ENCODE results near the gene HCFC1R1. TPM values are rescaled to one million over a fixed set of nuclear protein-coding genes. Genes with fewer than 3 reads are reported as not detected.

The HCFC1R1 gene
- total RNA-seq, 3 donors from 2014 or later (not counting 1 experiment from before 2014, with no cell fraction given): 15.4 to 21.8 (median 16.0) TPM

GRCh38 chr16:3030222-3031212, 6.8 kb upstream of the HCFC1R1 start:
- intact Hi-C loops (cut with micrococcal nuclease): no loop called here
- no peak overlapping the region for H3K4me3 Mint-ChIP-seq
- H3K4me1 Mint-ChIP-seq: peaks cover 6 to 36% of the 10 kb centered on the region in 2 donors
- DNase-seq: no peak
- H3K27me3 Mint-ChIP-seq (ENCODE audit: low read depth in 2 of 2): peaks cover 35 to 48% of the 10 kb centered on the region in 2 donors
- WGBS (ENCODE audit: insufficient coverage): 80% methylated on average over 33 of the region's 33 CpGs
- H3K36me3 Mint-ChIP-seq: no peaks in the 10 kb centered on the region
- ATAC-seq: no peak
- H3K36me3 ChIP-seq (ENCODE audit: control insufficient read depth, insufficient read depth, low read length): peaks cover 15% of the 10 kb centered on the region
- TF ChIP-seq CTCF (IDR thresholded peaks at IDR 0.05): no peak
- peaks cover 24% of the 10 kb centered on the region for H3K4me1 ChIP-seq (ENCODE audit: control insufficient read depth, insufficient read depth, low read length)
- no peak overlapping the region for H3K4me3 ChIP-seq (ENCODE audit: low read length)
- H3K9me3 ChIP-seq (ENCODE audit: control insufficient read depth, insufficient read depth, low read length): no peaks in the 10 kb centered on the region
- peaks cover 37% of the 10 kb centered on the region for H3K27me3 ChIP-seq (ENCODE audit: control insufficient read depth, insufficient read depth, low read length)
- no peak overlapping the region for H3K27ac Mint-ChIP-seq
- no peak overlapping the region for H3K27ac ChIP-seq (ENCODE audit: low read length)
- no peaks in the 10 kb centered on the region for H3K9me3 Mint-ChIP-seq

GRCh38 chr16:3029491-3030221, 5.9 kb upstream of the HCFC1R1 start:
- Histone ChIP-seq H3K36me3 (ENCODE audit: control insufficient read depth, insufficient read depth, low read length) (peaks cover 15% of the 10 kb centered on the region), H3K4me3 (ENCODE audit: low read length) (no peak overlapping the region), H3K9me3 (ENCODE audit: control insufficient read depth, insufficient read depth, low read length) (no peaks in the 10 kb centered on the region), H3K27ac (ENCODE audit: low read length) (no peak overlapping the region), H3K27me3 (ENCODE audit: control insufficient read depth, insufficient read depth, low read length) (peaks cover 32% of the 10 kb centered on the region), H3K4me1 (ENCODE audit: control insufficient read depth, insufficient read depth, low read length) (peaks cover 28% of the 10 kb centered on the region)
- no peak for ATAC-seq
- Mint-ChIP-seq H3K9me3 (no peaks in the 10 kb centered on the region), H3K4me1 (peaks cover 6 to 36% of the 10 kb centered on the region in 2 donors), H3K27ac (no peak overlapping the region), H3K27me3 (ENCODE audit: low read depth in 2 of 2) (peaks cover 32 to 43% of the 10 kb centered on the region in 2 donors), H3K36me3 (no peaks in the 10 kb centered on the region), H3K4me3 (peak overlapping the region; percentile 21)
- peak in 1 of 2 donors; percentile 66 for DNase-seq
- no peak for TF ChIP-seq CTCF (IDR thresholded peaks at IDR 0.05)
- intact Hi-C loops (cut with micrococcal nuclease): loop anchor here (2.0 kb wide), 1 partner anchor 25 kb away; no protein-coding TSS in a partner anchor
- 9% methylated on average over 59 of the region's 59 CpGs for WGBS (ENCODE audit: insufficient coverage)

- WGBS (ENCODE audit: insufficient coverage): 30% methylated on average over 15 of the region's 15 CpGs
- ATAC-seq (no peak), DNase-seq (peak in 1 of 2 donors; percentile 38)
- Mint-ChIP-seq H3K27ac (no peak overlapping the region), H3K4me1 (peaks cover 12 to 42% of the 10 kb centered on the region in 2 donors), H3K9me3 (no peaks in the 10 kb centered on the region), H3K4me3 (no peak overlapping the region), H3K36me3 (no peaks in the 10 kb centered on the region), H3K27me3 (ENCODE audit: low read depth in 2 of 2) (peaks cover 23 to 39% of the 10 kb centered on the region in 2 donors)
- TF ChIP-seq CTCF (IDR thresholded peaks at IDR 0.05): no peak
- H3K27me3 ChIP-seq (ENCODE audit: control insufficient read depth, insufficient read depth, low read length): peaks cover 26% of the 10 kb centered on the region
- H3K4me1 ChIP-seq (ENCODE audit: control insufficient read depth, insufficient read depth, low read length): peaks cover 34% of the 10 kb centered on the region
- no peak overlapping the region for H3K27ac ChIP-seq (ENCODE audit: low read length)
- no peak overlapping the region for H3K4me3 ChIP-seq (ENCODE audit: low read length)
- H3K36me3 ChIP-seq (ENCODE audit: control insufficient read depth, insufficient read depth, low read length): peaks cover 15% of the 10 kb centered on the region
- intact Hi-C loops (cut with micrococcal nuclease): loop anchor here (2.0 kb wide), 1 partner anchor 24 kb away; no protein-coding TSS in a partner anchor
- H3K9me3 ChIP-seq (ENCODE audit: control insufficient read depth, insufficient read depth, low read length): no peaks in the 10 kb centered on the region
Observed at GRCh38 chr16:3028716-3029319, 5.1 kb upstream of the HCFC1R1 start.

All from natural killer cell (primary cell).